ENCODE results near the gene MALRD1. TPM values are rescaled to one million over a fixed set of nuclear protein-coding genes. Genes with fewer than 3 reads are reported as not detected.

The MALRD1 gene
- total and polyA plus RNA-seq, 2 of the 8 experiments (the other 6 are each of a cell fraction or from before 2014, with no cell fraction given): 0.32 to 0.35 TPM

DNA sequence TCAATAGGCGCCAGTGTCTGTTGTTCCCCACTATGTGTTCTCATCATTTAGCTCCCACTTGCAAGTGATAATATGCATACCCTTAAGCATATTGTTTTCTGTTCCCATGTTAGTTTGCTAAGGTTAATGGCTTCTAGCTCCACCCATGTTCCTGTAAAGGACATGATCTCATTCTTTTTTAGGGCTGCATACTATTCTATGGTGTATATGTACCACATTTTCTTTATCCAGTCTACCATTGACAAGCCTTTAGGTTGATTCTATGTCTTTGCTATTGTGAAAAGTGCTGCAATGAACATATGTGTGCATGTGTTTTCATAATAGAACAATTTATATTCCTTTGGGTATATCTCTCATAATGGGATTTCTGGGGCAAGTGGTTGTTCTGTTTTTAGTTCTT, 689.8 kb downstream of the MALRD1 start:
- ChIA-PET CTCF (ENCODE audit: partially characterized antibody) (interaction anchor here (1.0 kb wide), 1 partner anchor 30 kb away, joined by 3 read pairs; no protein-coding TSS in a partner anchor), POLR2A (ENCODE audit: partially characterized antibody) (interaction anchor here (0.6 kb wide), 1 partner anchor 1104 kb away, joined by 3 read pairs; no protein-coding TSS in a partner anchor)
- H3K4me3 ChIP-seq (ENCODE audit: extremely low read depth in 1 of 4, insufficient read depth in 2 of 4, low read depth in 3 of 4, low read length in 4 of 4): no peak overlapping the region
- no peak overlapping the region for H2BK120ac ChIP-seq (replicated peaks; ENCODE audit: low read depth, low read length)
- no peak overlapping the region for H3K56ac ChIP-seq (replicated peaks; ENCODE audit: insufficient read length, low read depth, low read length)
- FAIRE-seq (no peak), DNase-seq (ENCODE audit: low read depth in 1 of 2, low spot score in 2 of 2) (no peak)
- H3K79me1 ChIP-seq (ENCODE audit: low read depth, low read length): no peaks in the 10 kb centered on the region
- H3K4ac ChIP-seq (replicated peaks; ENCODE audit: insufficient read length, low read depth, low read length): no peak overlapping the region
- no peak overlapping the region for H3K18ac ChIP-seq (ENCODE audit: extremely low read depth, low read length)
- no peak overlapping the region for H3K14ac ChIP-seq (ENCODE audit: insufficient read length)
- H3K36me3 ChIP-seq (ENCODE audit: control insufficient read depth in 2 of 4, insufficient read depth in 4 of 4, low read length in 3 of 4): no peaks in the 10 kb centered on the region
- no peaks in the 10 kb centered on the region for H4K20me1 ChIP-seq (replicated peaks in 1 of 2; ENCODE audit: control insufficient read depth in 1 of 2, insufficient read depth in 2 of 2, low read length in 2 of 2)
- no peaks in the 10 kb centered on the region for H3K27me3 ChIP-seq (replicated peaks in 1 of 4; ENCODE audit: control insufficient read depth in 3 of 4, extremely low read depth in 1 of 4, insufficient read depth in 3 of 4, low read length in 3 of 4)
- H3K23ac ChIP-seq (ENCODE audit: insufficient read length): no peak overlapping the region
- no peak overlapping the region for H4K91ac ChIP-seq (replicated peaks; ENCODE audit: insufficient read length, low read length)
- H2BK20ac ChIP-seq (ENCODE audit: low read length): no peak overlapping the region
- H2AFZ ChIP-seq (ENCODE audit: low read length): no peak overlapping the region
- H3K27ac ChIP-seq (ENCODE audit: low read depth, low read length): no peak overlapping the region
- no peaks in the 10 kb centered on the region for H3K79me2 ChIP-seq (ENCODE audit: control insufficient read depth in 1 of 2, insufficient read depth in 2 of 2, low read length in 2 of 2)
- 0 out of 4 replicates have a peak, but pooled peaks cover 0 to 3% of the 10 kb centered on the region in 2 experiments for H3K9me3 ChIP-seq (ENCODE audit: insufficient read depth in 2 of 2, low read depth in 1 of 2, low read length in 1 of 2)
- H2BK15ac ChIP-seq (ENCODE audit: low read length): no peak overlapping the region
- H4K8ac ChIP-seq (ENCODE audit: extremely low read depth, insufficient read depth, low read length): no peak overlapping the region
- H4K5ac ChIP-seq (ENCODE audit: insufficient read length, low read depth, low read length): no peak overlapping the region
- H3K23me2 ChIP-seq (ENCODE audit: low read depth, low read length): no peaks in the 10 kb centered on the region
- no peak overlapping the region for H2AK5ac ChIP-seq (ENCODE audit: low read depth, low read length)
- no peak overlapping the region for H3K4me2 ChIP-seq (ENCODE audit: insufficient read depth in 1 of 2, low read depth in 2 of 2, low read length in 2 of 2)
- 94% methylated on average over 1 of the region's 1 CpG; no CpG with 5 or more reads in 1 of the 2 experiments for WGBS, 2 experiments (ENCODE audit: extremely low coverage in 1 of 2, insufficient coverage in 1 of 2, insufficient read length in 1 of 2, insufficient replicate concordance in 2 of 2, low coverage in 1 of 2, low lambda C conversion rate in 2 of 2, missing lambda C conversion rate in 1 of 2)
- no peak overlapping the region for H2BK5ac ChIP-seq (ENCODE audit: low read depth, low read length)
- H2BK12ac ChIP-seq (ENCODE audit: low read depth, low read length): no peak overlapping the region
- no peak overlapping the region for H3K9ac ChIP-seq (replicated peaks in 1 of 4; ENCODE audit: extremely low read depth in 1 of 4, low read depth in 3 of 4, low read length in 3 of 4)
- no peaks in the 10 kb centered on the region for H3K4me1 ChIP-seq (replicated peaks in 1 of 4; ENCODE audit: control insufficient read depth in 3 of 4, insufficient read depth in 4 of 4, low read length in 3 of 4)
- TF ChIP-seq ATF2 (IDR thresholded peaks at IDR 0.05; ENCODE audit: low read length) (no peak), TEAD4 (IDR thresholded peaks at IDR 0.05; ENCODE audit: low read depth, low read length) (no peak), POLR2AphosphoS5 (IDR thresholded peaks at IDR 0.05; ENCODE audit: low read depth, low read length) (no peak), HDAC6 (IDR thresholded peaks at IDR 0.05; ENCODE audit: low read depth, low read length) (no peak), MAFK (IDR thresholded peaks at IDR 0.05; ENCODE audit: low read depth, low read length) (no peak), JUND (IDR thresholded peaks at IDR 0.05; ENCODE audit: low read length) (no peak), GTF2F1 (IDR thresholded peaks at IDR 0.05; ENCODE audit: borderline replicate concordance, low read depth, low read length) (no peak), YY1 (IDR thresholded peaks at IDR 0.05; ENCODE audit: low read depth, low read length) (no peak), SIRT6 (IDR thresholded peaks at IDR 0.05; ENCODE audit: low read length) (no peak), CEBPB (IDR thresholded peaks at IDR 0.05; ENCODE audit: low read depth, low read length) (no peak), ATF3 (IDR thresholded peaks at IDR 0.05; ENCODE audit: insufficient read depth, low read depth, low read length) (no peak), TCF12 (IDR thresholded peaks at IDR 0.05; ENCODE audit: low read depth, low read length) (no peak), JUN (IDR thresholded peaks at IDR 0.05; ENCODE audit: low read depth, low read length) (no peak), CBX5 (IDR thresholded peaks at IDR 0.05; ENCODE audit: low read depth, low read length) (no peak)
